H9 (cell line): Measurements from ENCODE around the gene ME3. TPM values are rescaled to one million over a fixed set of nuclear protein-coding genes. Genes with fewer than 3 reads are reported as not detected.
A peak's percentile ranks its signal among the peaks of the same experiment; 100 is the strongest.

Source experiments
- DNase-seq: peaks from one replicate; pipeline ENCODE4 v3.0.0-alpha.2; 2017
- H2AFZ ChIP-seq: one replicate; pipeline ENCODE4 v1.6.1; 2013; ENCODE audit warnings: mild to moderate bottlenecking, low read length, control low read depth, moderate library complexity
- H2AK5ac ChIP-seq: 2 replicates; pipeline ENCODE4 v1.6.1; 2013; ENCODE audit warnings: low read length, control low read depth, mixed read lengths; ENCODE audit not compliant: insufficient read length
- H2BK120ac ChIP-seq: one replicate; pipeline ENCODE4 v1.6.1; 2013; ENCODE audit warnings: low read depth, mild to moderate bottlenecking, low read length, control low read depth, inconsistent platforms; ENCODE audit not compliant: poor library complexity, severe bottlenecking
- H2BK12ac ChIP-seq: 2 replicates; pipeline ENCODE4 v1.6.1; 2013; ENCODE audit warnings: low read length, control low read depth, mixed read lengths, low read depth; ENCODE audit not compliant: insufficient read length
- H2BK15ac ChIP-seq: 2 replicates; pipeline ENCODE4 v1.6.1; 2013; ENCODE audit warnings: low read depth, low read length, control low read depth
- H2BK20ac ChIP-seq: one replicate; pipeline ENCODE4 v1.6.1; 2013; ENCODE audit warnings: low read depth, mild to moderate bottlenecking, low read length, control low read depth, inconsistent platforms; ENCODE audit not compliant: poor library complexity, severe bottlenecking
- H2BK5ac ChIP-seq: 2 replicates; pipeline ENCODE4 v1.6.1; 2013; ENCODE audit warnings: low read length, control low read depth, mixed read lengths; ENCODE audit not compliant: insufficient read length
- H3K14ac ChIP-seq: 2 replicates; pipeline ENCODE4 v1.6.1; 2013; ENCODE audit warnings: low read length, control low read depth; ENCODE audit not compliant: insufficient read depth
- H3K18ac ChIP-seq: 2 replicates; pipeline ENCODE4 v1.6.1; 2013; ENCODE audit warnings: low read depth, mild to moderate bottlenecking, mixed read lengths, low read length, control low read depth; ENCODE audit not compliant: insufficient read length
- H3K23ac ChIP-seq: 2 replicates; pipeline ENCODE4 v1.6.1; 2013; ENCODE audit warnings: low read length, control low read depth, mixed read lengths, low read depth; ENCODE audit not compliant: insufficient read length
- H3K23me2 ChIP-seq: 2 replicates; pipeline ENCODE4 v1.6.1; 2013; ENCODE audit warnings: low read depth, mild to moderate bottlenecking, mixed read lengths, low read length, control low read depth; ENCODE audit not compliant: insufficient read length, poor library complexity, severe bottlenecking
- H3K27ac ChIP-seq: 2 replicates; pipeline ENCODE4 v1.5.1; 2013; ENCODE audit warnings: low read length, control low read depth, mixed read lengths, low read depth; ENCODE audit not compliant: insufficient read length
- H3K27me3 ChIP-seq: 2 replicates; pipeline ENCODE4 v1.6.1; 2013; ENCODE audit warnings: low read length, control low read depth, inconsistent platforms; ENCODE audit not compliant: insufficient read depth
- H3K4ac ChIP-seq: 2 replicates; pipeline ENCODE4 v1.6.1; 2013; ENCODE audit warnings: low read depth, mild to moderate bottlenecking, control low read depth, inconsistent platforms, low read length, moderate library complexity
- H3K4me1 ChIP-seq: 2 replicates; pipeline ENCODE4 v1.6.1; 2013; ENCODE audit warnings: low read length, control low read depth, inconsistent platforms; ENCODE audit not compliant: insufficient read depth
- H3K4me2 ChIP-seq: 2 replicates; pipeline ENCODE4 v1.6.1; 2013; ENCODE audit warnings: low read length, control low read depth, mixed read lengths; ENCODE audit not compliant: insufficient read length, insufficient read depth
- H3K56ac ChIP-seq: 2 replicates; pipeline ENCODE4 v1.6.1; 2013; ENCODE audit warnings: low read depth, mild to moderate bottlenecking, mixed read lengths, low read length, control low read depth; ENCODE audit not compliant: insufficient read length
- H3K79me1 ChIP-seq: 2 replicates; pipeline ENCODE4 v1.6.1; 2013; ENCODE audit warnings: low read depth, mild to moderate bottlenecking, moderate library complexity, low read length, control low read depth, inconsistent platforms; ENCODE audit not compliant: insufficient read depth, poor library complexity, severe bottlenecking
- H3K79me2 ChIP-seq: 2 replicates; pipeline ENCODE4 v1.6.1; 2013; ENCODE audit warnings: low read length, control low read depth, inconsistent platforms; ENCODE audit not compliant: insufficient read depth
- H3K9ac ChIP-seq: 2 replicates; pipeline ENCODE4 v1.6.1; 2013; ENCODE audit warnings: low read length, control low read depth, mixed read lengths; ENCODE audit not compliant: insufficient read length; ENCODE audit errors: extremely low read depth
- H3K9me3 ChIP-seq: one replicate; pipeline ENCODE4 v1.6.1; 2013; ENCODE audit warnings: low read depth, low read length, inconsistent platforms; ENCODE audit not compliant: control insufficient read depth
- H3T11ph ChIP-seq: one replicate; pipeline ENCODE4 v1.6.1; 2013; ENCODE audit warnings: mild to moderate bottlenecking, low read length, control low read depth, inconsistent platforms
- H4K20me1 ChIP-seq: one replicate; pipeline ENCODE4 v1.6.1; 2013; ENCODE audit not compliant: control insufficient read depth, insufficient read length, insufficient read depth
- H4K5ac ChIP-seq: 2 replicates; pipeline ENCODE4 v1.6.1; 2013; ENCODE audit warnings: low read depth, mild to moderate bottlenecking, mixed read lengths, low read length, control low read depth; ENCODE audit not compliant: insufficient read length
- H4K8ac ChIP-seq: replicated peaks from 2 replicates; pipeline ENCODE4 v1.6.1; 2013; ENCODE audit warnings: low read length, control low read depth, mixed read lengths, low read depth; ENCODE audit not compliant: insufficient read length
- H4K91ac ChIP-seq: 2 replicates; pipeline ENCODE4 v1.6.1; 2013; ENCODE audit warnings: low read depth, mild to moderate bottlenecking, moderate library complexity, mixed read lengths, low read length, control low read depth; ENCODE audit not compliant: insufficient read length
- H3K27ac Mint-ChIP-seq, 3 experiments: 2 replicates in 2 of 3; 3 replicates in 1 of 3; pipeline ENCODE4 v1.8.0; 2020 to 2021; ENCODE audit warnings: mixed read lengths in 3 of 3, mild to moderate bottlenecking in 1 of 3, moderate library complexity in 1 of 3
- H3K27me3 Mint-ChIP-seq: 2 replicates; pipeline ENCODE4 v1.8.0; 2021; ENCODE audit warnings: low read depth, mild to moderate bottlenecking, moderate library complexity, mixed read lengths
- H3K36me3 Mint-ChIP-seq, 3 experiments: 2 replicates in 2 of 3; 3 replicates in 1 of 3; pipeline ENCODE4 v1.8.0; 2020 to 2021; ENCODE audit warnings: low read depth in 3 of 3, mixed read lengths in 3 of 3; ENCODE audit not compliant: insufficient read depth in 1 of 3
- H3K4me1 Mint-ChIP-seq, 2 experiments: 2 replicates each; pipeline ENCODE4 v1.8.0; 2020; ENCODE audit warnings: mixed read lengths in 2 of 2
- H3K4me3 Mint-ChIP-seq, 2 experiments: 2 replicates in 1 of 2; 3 replicates in 1 of 2; pipeline ENCODE4 v1.8.0; 2020 to 2021; ENCODE audit warnings: mild to moderate bottlenecking in 2 of 2, mixed read lengths in 2 of 2, moderate library complexity in 1 of 2
- H3K9me3 Mint-ChIP-seq, 2 experiments: 2 replicates in 1 of 2; 3 replicates in 1 of 2; pipeline ENCODE4 v1.8.0; 2020; ENCODE audit warnings: mild to moderate bottlenecking in 2 of 2, mixed read lengths in 2 of 2, moderate library complexity in 1 of 2
- WGBS: extraction: QIAGEN DNeasy Blood & Tissue Kit; methylation state at CpG from one replicate; pipeline ENCODE4 v1.1.7; 2013; ENCODE audit warnings: missing lambda C conversion rate, low lambda C conversion rate, mixed read lengths; ENCODE audit not compliant: insufficient read length; ENCODE audit errors: extremely low coverage; 5-methylcytosine and 5-hydroxymethylcytosine counted together
- total RNA-seq: library from RNA; stranded (reverse); gene quantifications from 2 replicates; pipeline ENCODE4 v1.2.1, GENCODE V29; 2021
- TF ChIP-seq, protein P1 (sequence below): fragments of 200-600 bp; sonication (generic); conservative IDR thresholded peaks from 3 replicates; pipeline ENCODE4 v1.8.0; 2021; ENCODE audit warnings: antibody characterized with exemption, mild to moderate bottlenecking

The ME3 gene
- total RNA-seq, 1 experiment from 2014 or later = 2.8 TPM

- no peaks in the 10 kb centered on the region for H3K9me3 Mint-ChIP-seq
- H4K91ac ChIP-seq = no peak overlapping the region
- H3K79me2 ChIP-seq = no peaks in the 10 kb centered on the region
- H2AFZ ChIP-seq = no peak overlapping the region
- no peak overlapping the region for H3T11ph ChIP-seq
- H3K4me3 Mint-ChIP-seq = peak overlapping the region; percentile 14 to 71; a peak in 4 of 5 replicates
- no peak overlapping the region for H3K4ac ChIP-seq
- H3K27ac ChIP-seq = no peak overlapping the region
- H2BK12ac ChIP-seq = no peak overlapping the region
- TF ChIP-seq, protein P1, sequence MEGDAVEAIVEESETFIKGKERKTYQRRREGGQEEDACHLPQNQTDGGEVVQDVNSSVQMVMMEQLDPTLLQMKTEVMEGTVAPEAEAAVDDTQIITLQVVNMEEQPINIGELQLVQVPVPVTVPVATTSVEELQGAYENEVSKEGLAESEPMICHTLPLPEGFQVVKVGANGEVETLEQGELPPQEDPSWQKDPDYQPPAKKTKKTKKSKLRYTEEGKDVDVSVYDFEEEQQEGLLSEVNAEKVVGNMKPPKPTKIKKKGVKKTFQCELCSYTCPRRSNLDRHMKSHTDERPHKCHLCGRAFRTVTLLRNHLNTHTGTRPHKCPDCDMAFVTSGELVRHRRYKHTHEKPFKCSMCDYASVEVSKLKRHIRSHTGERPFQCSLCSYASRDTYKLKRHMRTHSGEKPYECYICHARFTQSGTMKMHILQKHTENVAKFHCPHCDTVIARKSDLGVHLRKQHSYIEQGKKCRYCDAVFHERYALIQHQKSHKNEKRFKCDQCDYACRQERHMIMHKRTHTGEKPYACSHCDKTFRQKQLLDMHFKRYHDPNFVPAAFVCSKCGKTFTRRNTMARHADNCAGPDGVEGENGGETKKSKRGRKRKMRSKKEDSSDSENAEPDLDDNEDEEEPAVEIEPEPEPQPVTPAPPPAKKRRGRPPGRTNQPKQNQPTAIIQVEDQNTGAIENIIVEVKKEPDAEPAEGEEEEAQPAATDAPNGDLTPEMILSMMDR = no peak
- peaks cover 3% of the 10 kb centered on the region; the same call in 1 of the 2 replicates for H3K27me3 ChIP-seq
- peaks cover 11% of the 10 kb centered on the region for H3K23me2 ChIP-seq
- H3K14ac ChIP-seq = no peak overlapping the region
- no peak overlapping the region for H3K18ac ChIP-seq
- no peak for DNase-seq
- H3K23ac ChIP-seq = no peak overlapping the region
- H3K9ac ChIP-seq = no peak overlapping the region
- H3K4me2 ChIP-seq = no peak overlapping the region
- no peak overlapping the region for H3K56ac ChIP-seq
- H2BK5ac ChIP-seq = no peak overlapping the region
- peaks cover 49% of the 10 kb centered on the region for H3K27me3 Mint-ChIP-seq
- H2BK20ac ChIP-seq = no peak overlapping the region
- no peak overlapping the region for H4K8ac ChIP-seq
- no peaks in the 10 kb centered on the region; the same call in 1 of the 2 replicates for H3K4me1 ChIP-seq
- no peak overlapping the region for H4K5ac ChIP-seq
- H3K9me3 ChIP-seq = no peaks in the 10 kb centered on the region
- H3K27ac Mint-ChIP-seq = no peak overlapping the region
- H2AK5ac ChIP-seq = no peak overlapping the region
- no peaks in the 10 kb centered on the region; a peak in 1 of 7 replicates for H3K36me3 Mint-ChIP-seq
- no CpG with 5 or more reads among the region's 8 CpGs for WGBS
- peaks cover 43 to 47% of the 10 kb centered on the region in 2 experiments for H3K4me1 Mint-ChIP-seq
- no peak overlapping the region for H2BK15ac ChIP-seq
- no peaks in the 10 kb centered on the region for H4K20me1 ChIP-seq
- H2BK120ac ChIP-seq = no peak overlapping the region
- no peaks in the 10 kb centered on the region for H3K79me1 ChIP-seq
Measured at GRCh38 chr11:86673055-86673843, 833 bp upstream of the ME3 start.
